ENCODE results near the gene CENPN. TPM values are rescaled to one million over a fixed set of nuclear protein-coding genes. Genes with fewer than 3 reads are reported as not detected.

The CENPN gene
- polyA plus RNA-seq, 2 of the 4 experiments (the other 2 are of a cell fraction): 82.6 to 101 TPM

DNA sequence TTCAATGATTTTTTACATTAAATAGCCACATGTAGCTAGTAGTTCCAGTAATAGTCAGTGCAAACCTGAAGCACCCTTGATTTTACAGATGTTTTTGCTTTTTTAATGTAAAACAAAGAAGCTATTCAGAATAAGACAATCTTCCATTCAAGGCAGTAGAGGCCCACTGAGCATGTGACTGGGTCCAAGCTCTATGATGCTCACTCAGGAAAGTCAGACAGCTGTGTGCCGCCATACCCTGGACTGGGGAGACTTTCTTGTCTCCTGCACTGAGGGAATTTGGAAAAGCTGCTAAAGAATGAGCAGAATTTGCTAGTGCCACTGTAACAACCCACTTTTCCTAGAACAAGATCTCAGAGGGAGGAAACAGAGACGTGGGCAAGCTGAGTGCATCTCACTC lies 11.5 kb downstream of the CENPN start:
- Histone ChIP-seq H3K4me3 (no peak overlapping the region), H3K4me1 (no peaks in the 10 kb centered on the region), H3K9me3 (no peaks in the 10 kb centered on the region), H3K27ac (no peak overlapping the region), H3K4me2 (no peak overlapping the region)
- 95% methylated on average over 2 of the region's 2 CpGs for WGBS (ENCODE audit: missing lambda C conversion rate)
- no peak for ATAC-seq
- TF ChIP-seq POLR2A (IDR thresholded peaks at IDR 0.05; ENCODE audit: low read length): no peak
- ChIA-PET CTCF (interaction anchor here (0.8 to 3.3 kb wide), 5 partner anchors 10 to 16 kb away, joined by 3 to 19 read pairs (median 3); partner anchors contain the start of gene ATMIN), POLR2A (no interaction called here)
- FAIRE-seq: no peak
- no peak for DNase-seq (ENCODE audit: low read depth in 1 of 2, low spot score in 1 of 2)

GRCh38 chr16:81026429-81026828 lies 19.4 kb downstream of the CENPN start:
- H3K9me3 ChIP-seq: no peaks in the 10 kb centered on the region
- DNase-seq (ENCODE audit: low read depth in 1 of 2, low spot score in 1 of 2) (no peak), ATAC-seq (no peak), FAIRE-seq (no peak)
- TF ChIP-seq KDM5A (IDR thresholded peaks at IDR 0.05) (no peak), NPAS2 (CRISPR knock-in tag; IDR thresholded peaks at IDR 0.05; ENCODE audit: borderline replicate concordance) (no peak), MYC (IDR thresholded peaks at IDR 0.05; ENCODE audit: borderline replicate concordance, low read length) (no peak), RCOR1 (IDR thresholded peaks at IDR 0.05; ENCODE audit: low read depth, low read length) (no peak), RAD21 (conservative IDR thresholded peaks at IDR 0.05 in 1 of 2, IDR thresholded peaks at IDR 0.05 in 1 of 2) (no peak), USF2 (IDR thresholded peaks at IDR 0.05) (no peak)
- TF ChIP-seq, protein P1, sequence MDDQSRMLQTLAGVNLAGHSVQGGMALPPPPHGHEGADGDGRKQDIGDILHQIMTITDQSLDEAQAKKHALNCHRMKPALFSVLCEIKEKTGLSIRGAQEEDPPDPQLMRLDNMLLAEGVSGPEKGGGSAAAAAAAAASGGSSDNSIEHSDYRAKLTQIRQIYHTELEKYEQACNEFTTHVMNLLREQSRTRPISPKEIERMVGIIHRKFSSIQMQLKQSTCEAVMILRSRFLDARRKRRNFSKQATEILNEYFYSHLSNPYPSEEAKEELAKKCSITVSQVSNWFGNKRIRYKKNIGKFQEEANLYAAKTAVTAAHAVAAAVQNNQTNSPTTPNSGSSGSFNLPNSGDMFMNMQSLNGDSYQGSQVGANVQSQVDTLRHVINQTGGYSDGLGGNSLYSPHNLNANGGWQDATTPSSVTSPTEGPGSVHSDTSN (IDR thresholded peaks at IDR 0.05): no peak
- no peak overlapping the region for H3K4me3 ChIP-seq
- H3K27ac ChIP-seq: no peak overlapping the region
- ChIA-PET CTCF (interaction anchor here (6.8 kb wide), 1 partner anchor 9 kb away, joined by 38 read pairs; the partner anchor contains the start of gene ATMIN), POLR2A (no interaction called here)
- no peaks in the 10 kb centered on the region for H3K4me1 ChIP-seq
- WGBS (ENCODE audit: missing lambda C conversion rate): 86% methylated on average over 4 of the region's 4 CpGs
- H3K4me2 ChIP-seq: no peak overlapping the region

DNA sequence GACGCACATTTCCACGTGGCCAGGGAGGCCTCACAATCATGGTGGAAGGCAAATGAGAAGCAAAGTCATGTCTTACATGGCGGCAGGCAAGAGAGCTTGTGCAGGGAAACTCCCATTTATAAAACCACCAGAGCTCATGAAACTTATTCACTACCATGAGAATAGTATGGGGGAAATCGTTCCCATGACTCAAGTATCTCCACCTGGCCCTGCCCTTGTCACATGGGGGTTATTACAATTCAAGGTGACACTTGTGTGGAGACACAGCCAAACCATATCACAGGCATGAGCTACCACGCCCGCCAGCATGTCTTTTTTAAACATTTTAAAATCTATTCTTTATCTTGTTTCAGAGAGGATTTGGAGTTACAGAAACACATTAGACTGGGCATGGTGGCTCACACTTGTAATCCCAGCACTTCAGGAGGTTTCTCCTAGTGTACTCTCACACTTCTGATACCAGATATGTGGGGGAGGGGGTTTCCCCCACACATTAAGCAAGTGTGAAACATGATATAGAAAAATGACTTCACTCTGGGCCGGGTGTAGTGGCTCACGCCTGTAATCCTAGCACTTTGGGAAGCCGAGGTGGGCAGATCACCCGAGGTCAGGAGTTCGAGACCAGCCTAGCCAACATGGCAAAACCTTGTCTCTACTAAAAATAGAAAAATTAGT lies 23.1 kb downstream of the CENPN start:
- H3K9me3 ChIP-seq: no peaks in the 10 kb centered on the region
- ATAC-seq (no peak), FAIRE-seq (no peak), DNase-seq (ENCODE audit: low read depth in 1 of 2, low spot score in 1 of 2) (no peak)
- H3K4me3 ChIP-seq: no peak overlapping the region
- POLR2A ChIA-PET: no interaction called here
- H3K4me2 ChIP-seq: no peak overlapping the region
- no peaks in the 10 kb centered on the region for H3K4me1 ChIP-seq
- H3K27ac ChIP-seq: no peak overlapping the region
- WGBS (ENCODE audit: missing lambda C conversion rate): 91% methylated on average over 11 of the region's 11 CpGs
- CTCF ChIA-PET: interaction anchor here (1.7 to 2.3 kb wide), 2 partner anchors 10 to 26 kb away, joined by 4 to 5 read pairs; no protein-coding TSS in a partner anchor
- no peak for TF ChIP-seq KDM1A (IDR thresholded peaks at IDR 0.05; ENCODE audit: low read depth)

GRCh38 chr16:81035398-81035974 lies 28.5 kb downstream of the CENPN start, which contains the start of gene ATMIN:
ATMIN (plus strand) TSS chr16:81035842; CDS start chr16:81035871, 29 bp downstream.
- Histone ChIP-seq H3K4me3 (peak within 1 kb of the TSS; percentile 94), H3K4me1 (peaks cover 9% of the 10 kb centered on the region; the same call in 1 of the 3 replicates), H3K9me3 (no peaks in the 10 kb centered on the region), H3K27ac (peak within 1 kb of the TSS; percentile 86 to 96), H3K4me2 (peak within 1 kb of the TSS; percentile 97)
- TF ChIP-seq, protein P2, sequence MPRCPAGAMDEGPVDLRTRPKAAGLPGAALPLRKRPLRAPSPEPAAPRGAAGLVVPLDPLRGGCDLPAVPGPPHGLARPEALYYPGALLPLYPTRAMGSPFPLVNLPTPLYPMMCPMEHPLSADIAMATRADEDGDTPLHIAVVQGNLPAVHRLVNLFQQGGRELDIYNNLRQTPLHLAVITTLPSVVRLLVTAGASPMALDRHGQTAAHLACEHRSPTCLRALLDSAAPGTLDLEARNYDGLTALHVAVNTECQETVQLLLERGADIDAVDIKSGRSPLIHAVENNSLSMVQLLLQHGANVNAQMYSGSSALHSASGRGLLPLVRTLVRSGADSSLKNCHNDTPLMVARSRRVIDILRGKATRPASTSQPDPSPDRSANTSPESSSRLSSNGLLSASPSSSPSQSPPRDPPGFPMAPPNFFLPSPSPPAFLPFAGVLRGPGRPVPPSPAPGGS (IDR thresholded peaks at IDR 0.05): peak; percentile 68; the same call in 1 of the 3 replicates
- TF ChIP-seq HOXB5 (CRISPR knock-in tag; IDR thresholded peaks at IDR 0.05): no peak
- TF ChIP-seq SMC3 (IDR thresholded peaks at IDR 0.05): peak; percentile 96
- TF ChIP-seq MAX (IDR thresholded peaks at IDR 0.05): 0 out of 2 replicates have a peak, but pooled peaks have one; percentile 33
- TF ChIP-seq E2F6 (IDR thresholded peaks at IDR 0.05; ENCODE audit: borderline replicate concordance, low read depth): 0 out of 2 replicates have a peak, but pooled peaks have one; percentile 22
- no peak for TF ChIP-seq CBX2 (IDR thresholded peaks at IDR 0.05; ENCODE audit: borderline replicate concordance, low read depth)
- TF ChIP-seq CHD4 (IDR thresholded peaks at IDR 0.05; ENCODE audit: borderline replicate concordance): peak; percentile 33; the same call in 1 of the 2 replicates
- peak; percentile 52 to 82 for TF ChIP-seq RAD21 (conservative IDR thresholded peaks at IDR 0.05 in 1 of 2, IDR thresholded peaks at IDR 0.05 in 1 of 2)
- 0 out of 2 replicates have a peak, but pooled peaks have one; percentile 25 for TF ChIP-seq RFX5 (IDR thresholded peaks at IDR 0.05)
- TF ChIP-seq FOXS1 (CRISPR knock-in tag; IDR thresholded peaks at IDR 0.05): no peak
- peak; percentile 68 to 82 for TF ChIP-seq JUN (IDR thresholded peaks at IDR 0.05)
- TF ChIP-seq POLR2A (IDR thresholded peaks at IDR 0.05; ENCODE audit: low read length): peak; percentile 62
- TF ChIP-seq SREBF2 (IDR thresholded peaks at IDR 0.05): no peak
- TF ChIP-seq, protein P3, sequence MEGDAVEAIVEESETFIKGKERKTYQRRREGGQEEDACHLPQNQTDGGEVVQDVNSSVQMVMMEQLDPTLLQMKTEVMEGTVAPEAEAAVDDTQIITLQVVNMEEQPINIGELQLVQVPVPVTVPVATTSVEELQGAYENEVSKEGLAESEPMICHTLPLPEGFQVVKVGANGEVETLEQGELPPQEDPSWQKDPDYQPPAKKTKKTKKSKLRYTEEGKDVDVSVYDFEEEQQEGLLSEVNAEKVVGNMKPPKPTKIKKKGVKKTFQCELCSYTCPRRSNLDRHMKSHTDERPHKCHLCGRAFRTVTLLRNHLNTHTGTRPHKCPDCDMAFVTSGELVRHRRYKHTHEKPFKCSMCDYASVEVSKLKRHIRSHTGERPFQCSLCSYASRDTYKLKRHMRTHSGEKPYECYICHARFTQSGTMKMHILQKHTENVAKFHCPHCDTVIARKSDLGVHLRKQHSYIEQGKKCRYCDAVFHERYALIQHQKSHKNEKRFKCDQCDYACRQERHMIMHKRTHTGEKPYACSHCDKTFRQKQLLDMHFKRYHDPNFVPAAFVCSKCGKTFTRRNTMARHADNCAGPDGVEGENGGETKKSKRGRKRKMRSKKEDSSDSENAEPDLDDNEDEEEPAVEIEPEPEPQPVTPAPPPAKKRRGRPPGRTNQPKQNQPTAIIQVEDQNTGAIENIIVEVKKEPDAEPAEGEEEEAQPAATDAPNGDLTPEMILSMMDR (IDR thresholded peaks at IDR 0.05): peak; percentile 100
- ChIA-PET POLR2A (interaction anchor here (0.6 to 1.3 kb wide), 4 partner anchors 25 to 42 kb away, joined by 3 to 14 read pairs (median 3); partner anchors contain the start of gene C16orf46), CTCF (interaction anchor here (0.6 to 3.2 kb wide), 57 partner anchors 8 to 719 kb away, joined by 3 to 38 read pairs (median 4); partner anchors contain the start of genes BCO1, C16orf46, CENPN and CMC2)
- WGBS (ENCODE audit: missing lambda C conversion rate): 29% methylated on average over 11 of the region's 54 CpGs
- peak; percentile 83 to 85 for DNase-seq (ENCODE audit: low read depth in 1 of 2, low spot score in 1 of 2)
- no peak for FAIRE-seq
- peak; percentile 96 for ATAC-seq

Measured in A549 (cell line).